Natural killer cell (primary cell): ENCODE results near the gene MYOCD. TPM values are rescaled to one million over a fixed set of nuclear protein-coding genes. Genes with fewer than 3 reads are reported as not detected.

Source experiments
- ATAC-seq, 3 donors: fragments of 150-1000 bp in 2 of 3; fragments of 200-7000 bp in 1 of 3; cut with Tn5 transposase; 1 replicate in 1 of 3; 2 replicates in 2 of 3; pipeline ENCODE4 v1.10.0; 2021; ENCODE audit warnings: mild to moderate bottlenecking in 2 of 3, moderate library complexity in 2 of 3
- DNase-seq, 2 donors: peaks; one replicate each; pipeline versions ENCODE4 v3.0.0 to v3.0.0-alpha.2; 2013 to 2021; ENCODE audit warnings: mixed read lengths in 1 of 2
- H3K27ac ChIP-seq: one replicate; pipeline ENCODE4 v1.5.1; 2013; ENCODE audit warnings: mild to moderate bottlenecking, low read length
- H3K27me3 ChIP-seq: one replicate; pipeline ENCODE4 v1.6.1; 2013; ENCODE audit warnings: low read length; ENCODE audit not compliant: control insufficient read depth, insufficient read depth
- H3K36me3 ChIP-seq: one replicate; pipeline ENCODE4 v1.6.1; 2013; ENCODE audit warnings: low read length; ENCODE audit not compliant: control insufficient read depth, insufficient read depth
- H3K4me1 ChIP-seq: one replicate; pipeline ENCODE4 v1.6.1; 2013; ENCODE audit warnings: low read length; ENCODE audit not compliant: control insufficient read depth, insufficient read depth
- H3K4me3 ChIP-seq: one replicate; pipeline ENCODE4 v1.5.1; 2013; ENCODE audit warnings: low read length
- H3K9me3 ChIP-seq: one replicate; pipeline ENCODE4 v1.6.1; 2013; ENCODE audit warnings: low read length; ENCODE audit not compliant: control insufficient read depth, insufficient read depth
- H3K27ac Mint-ChIP-seq, 2 donors: one replicate each; pipeline ENCODE4 v1.8.0; 2022; ENCODE audit warnings: mild to moderate bottlenecking in 2 of 2, mixed read lengths in 2 of 2, moderate library complexity in 1 of 2
- H3K27me3 Mint-ChIP-seq, 2 donors: one replicate each; pipeline ENCODE4 v1.8.0; 2022; ENCODE audit warnings: low read depth in 2 of 2, mixed read lengths in 2 of 2
- H3K36me3 Mint-ChIP-seq: one replicate; pipeline ENCODE4 v1.8.0; 2022; ENCODE audit warnings: mixed read lengths
- H3K4me1 Mint-ChIP-seq, 2 donors: one replicate each; pipeline ENCODE4 v1.8.0; 2022; ENCODE audit warnings: mixed read lengths in 2 of 2
- H3K4me3 Mint-ChIP-seq: one replicate; pipeline ENCODE4 v1.8.0; 2022; ENCODE audit warnings: mild to moderate bottlenecking, moderate library complexity, mixed read lengths
- H3K9me3 Mint-ChIP-seq, 2 donors: one replicate each; pipeline ENCODE4 v1.8.0; 2022; ENCODE audit warnings: mixed read lengths in 2 of 2
- WGBS: methylation state at CpG from one replicate; pipeline ENCODE4 v1.1.7; 2013; ENCODE audit warnings: missing lambda C conversion rate; ENCODE audit not compliant: insufficient coverage; 5-methylcytosine and 5-hydroxymethylcytosine counted together
- intact Hi-C: fragments of 100-400 bp; cut with micrococcal nuclease; formaldehyde crosslinking; loops from one replicate; pipeline ENCODE4 v1.14.2; 2022
- total RNA-seq, 4 donors: library from RNA; stranded (reverse); fragments of 120-200 nt in 1 of 4; gene quantifications; one replicate each; pipeline versions ENCODE4 v1.2.3 to v1.2.4, GENCODE V29; 2013 to 2022
- TF ChIP-seq, protein P1 (sequence below): fragments of 200-600 bp; IDR thresholded peaks from one replicate; pipeline ENCODE4 v1.8.0; 2022; ENCODE audit warnings: antibody characterized with exemption

MYOCD gene
- total RNA-seq, 3 donors from 2014 or later (not counting 1 experiment from before 2014, with no cell fraction given), result not detected

GRCh38 chr17:12735517-12735916 is 69.8 kb downstream of the MYOCD start:
- Histone ChIP-seq H3K4me1 (no peaks in the 10 kb centered on the region), H3K36me3 (no peaks in the 10 kb centered on the region)

GRCh38 chr17:12736526-12736925 is 70.8 kb downstream of the MYOCD start:
- WGBS, result 60% methylated on average over 4 of the region's 4 CpGs
- Histone ChIP-seq H3K27me3 (no peaks in the 10 kb centered on the region), H3K4me1 (no peaks in the 10 kb centered on the region), H3K36me3 (no peaks in the 10 kb centered on the region), H3K4me3 (no peak overlapping the region), H3K9me3 (no peaks in the 10 kb centered on the region), H3K27ac (no peak overlapping the region)
- TF ChIP-seq, protein P1, sequence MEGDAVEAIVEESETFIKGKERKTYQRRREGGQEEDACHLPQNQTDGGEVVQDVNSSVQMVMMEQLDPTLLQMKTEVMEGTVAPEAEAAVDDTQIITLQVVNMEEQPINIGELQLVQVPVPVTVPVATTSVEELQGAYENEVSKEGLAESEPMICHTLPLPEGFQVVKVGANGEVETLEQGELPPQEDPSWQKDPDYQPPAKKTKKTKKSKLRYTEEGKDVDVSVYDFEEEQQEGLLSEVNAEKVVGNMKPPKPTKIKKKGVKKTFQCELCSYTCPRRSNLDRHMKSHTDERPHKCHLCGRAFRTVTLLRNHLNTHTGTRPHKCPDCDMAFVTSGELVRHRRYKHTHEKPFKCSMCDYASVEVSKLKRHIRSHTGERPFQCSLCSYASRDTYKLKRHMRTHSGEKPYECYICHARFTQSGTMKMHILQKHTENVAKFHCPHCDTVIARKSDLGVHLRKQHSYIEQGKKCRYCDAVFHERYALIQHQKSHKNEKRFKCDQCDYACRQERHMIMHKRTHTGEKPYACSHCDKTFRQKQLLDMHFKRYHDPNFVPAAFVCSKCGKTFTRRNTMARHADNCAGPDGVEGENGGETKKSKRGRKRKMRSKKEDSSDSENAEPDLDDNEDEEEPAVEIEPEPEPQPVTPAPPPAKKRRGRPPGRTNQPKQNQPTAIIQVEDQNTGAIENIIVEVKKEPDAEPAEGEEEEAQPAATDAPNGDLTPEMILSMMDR, result no peak
- H3K27ac Mint-ChIP-seq, result no peak overlapping the region
- no peaks in the 10 kb centered on the region for H3K4me1 Mint-ChIP-seq
- DNase-seq, result no peak
- peaks cover 0 to 5% of the 10 kb centered on the region in 2 donors for H3K9me3 Mint-ChIP-seq
- no peak for ATAC-seq
- no peaks in the 10 kb centered on the region for H3K36me3 Mint-ChIP-seq
- intact Hi-C loops, result no loop called here
- no peak overlapping the region for H3K4me3 Mint-ChIP-seq
- no peaks in the 10 kb centered on the region for H3K27me3 Mint-ChIP-seq

More at GRCh38 chr17:12735517-12735916, 69.8 kb downstream of the MYOCD start:
- no peaks in the 10 kb centered on the region for H3K27me3 ChIP-seq
- DNase-seq (no peak), ATAC-seq (no peak)
- H3K9me3 ChIP-seq, result no peaks in the 10 kb centered on the region
- no peak overlapping the region for H3K4me3 ChIP-seq
- 93% methylated on average over 8 of the region's 8 CpGs for WGBS
- H3K4me1 Mint-ChIP-seq, result no peaks in the 10 kb centered on the region
- H3K36me3 Mint-ChIP-seq, result no peaks in the 10 kb centered on the region
- no peak overlapping the region for H3K4me3 Mint-ChIP-seq
- H3K27ac ChIP-seq, result no peak overlapping the region
- intact Hi-C loops, result no loop called here
- peaks cover 0 to 4% of the 10 kb centered on the region in 2 donors for H3K9me3 Mint-ChIP-seq
- H3K27me3 Mint-ChIP-seq, result no peaks in the 10 kb centered on the region
- H3K27ac Mint-ChIP-seq, result no peak overlapping the region
- TF ChIP-seq, protein P1, result no peak

DNA sequence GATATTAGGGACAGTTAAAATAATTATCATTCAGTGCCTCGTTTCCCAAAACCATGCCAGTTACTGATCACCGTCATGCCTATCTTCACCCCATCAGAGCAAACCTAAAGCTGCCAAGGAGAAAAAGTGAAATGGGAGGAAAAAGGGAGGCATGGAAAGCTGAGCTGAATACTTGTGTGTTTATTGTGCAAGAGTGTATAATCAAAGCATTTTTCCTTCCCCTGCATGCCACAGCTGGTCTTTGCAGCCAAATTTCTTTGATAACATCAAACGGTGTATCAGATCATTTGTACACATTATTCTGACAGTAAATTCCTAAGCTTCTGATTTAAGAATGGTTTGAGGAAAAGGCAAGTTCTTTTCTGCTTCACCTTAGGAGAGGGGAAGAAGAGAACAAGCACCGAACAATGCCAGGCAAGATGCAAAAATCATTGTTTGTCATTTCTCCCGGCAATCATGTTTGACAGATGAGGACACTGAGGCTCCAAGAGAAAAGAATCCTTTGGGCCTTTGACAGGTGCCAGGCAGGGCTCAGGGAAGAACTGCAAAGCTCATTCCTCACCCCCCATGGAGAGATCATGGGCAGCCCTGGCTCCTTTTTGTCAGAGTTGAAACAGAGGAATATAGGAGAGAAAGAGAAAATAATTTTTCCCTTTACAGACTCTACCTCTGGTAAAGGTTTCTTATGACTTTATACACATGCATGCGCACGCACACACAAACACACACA is 72.2 kb downstream of the MYOCD start:
- intact Hi-C loops, result no loop called here
- H3K27ac Mint-ChIP-seq, result no peak overlapping the region
- TF ChIP-seq, protein P1, result no peak
- no peaks in the 10 kb centered on the region for H3K4me1 Mint-ChIP-seq
- 87% methylated on average over 4 of the region's 7 CpGs for WGBS
- H3K4me3 ChIP-seq, result no peak overlapping the region
- no peaks in the 10 kb centered on the region for H3K36me3 ChIP-seq
- H3K9me3 ChIP-seq, result no peaks in the 10 kb centered on the region
- ATAC-seq (no peak), DNase-seq (no peak)
- H3K36me3 Mint-ChIP-seq, result no peaks in the 10 kb centered on the region
- H3K27me3 Mint-ChIP-seq, result no peaks in the 10 kb centered on the region
- H3K4me1 ChIP-seq, result no peaks in the 10 kb centered on the region
- no peaks in the 10 kb centered on the region for H3K27me3 ChIP-seq
- no peak overlapping the region for H3K4me3 Mint-ChIP-seq
- peaks cover 0 to 2% of the 10 kb centered on the region in 2 donors for H3K9me3 Mint-ChIP-seq
- H3K27ac ChIP-seq, result no peak overlapping the region

DNA sequence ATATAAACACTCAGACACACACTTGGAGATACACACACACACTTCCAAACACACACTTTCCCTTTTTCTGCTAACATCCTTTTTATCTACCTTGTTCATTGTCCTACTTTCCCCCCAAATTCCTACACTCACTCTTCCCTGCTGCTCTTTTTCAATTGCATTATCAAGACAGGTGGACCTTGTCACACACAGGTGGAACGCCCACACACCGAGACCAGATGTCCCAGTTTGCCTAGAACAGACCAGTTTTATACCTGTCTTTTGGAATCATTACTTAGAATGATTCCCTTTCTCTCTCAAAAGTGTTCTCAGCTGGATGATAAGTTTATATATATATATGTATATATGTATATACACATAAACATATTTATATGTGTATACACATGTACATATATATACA is 72.9 kb downstream of the MYOCD start:
- Mint-ChIP-seq H3K4me3 (no peak overlapping the region), H3K4me1 (no peaks in the 10 kb centered on the region), H3K27ac (no peak overlapping the region), H3K27me3 (no peaks in the 10 kb centered on the region), H3K9me3 (peaks cover 0 to 2% of the 10 kb centered on the region in 2 donors), H3K36me3 (no peaks in the 10 kb centered on the region)
- WGBS, result 89% methylated on average over 2 of the region's 2 CpGs
- intact Hi-C loops, result no loop called here
- H3K4me1 ChIP-seq, result no peaks in the 10 kb centered on the region
- TF ChIP-seq, protein P1, result no peak
- ATAC-seq, result no peak
- DNase-seq, result no peak
- no peaks in the 10 kb centered on the region for H3K36me3 ChIP-seq
- H3K27me3 ChIP-seq, result no peaks in the 10 kb centered on the region
- H3K9me3 ChIP-seq, result no peaks in the 10 kb centered on the region
- H3K4me3 ChIP-seq, result no peak overlapping the region
- H3K27ac ChIP-seq, result no peak overlapping the region
